ENCODE measurements around the gene GRXCR2. TPM values are rescaled to one million over a fixed set of nuclear protein-coding genes. Genes with fewer than 3 reads are reported as not detected.
"Not testable (repeated sequence)": the region's sequence is repeated elsewhere in the genome, so short reads cannot be mapped to it uniquely, and the experiment has no call there.

Gene GRXCR2
- total RNA-seq, 2 experiments from 2014 or later = not detected

GRCh38 chr5:145906401-145906800 lies 33.6 kb upstream of the GRXCR2 start:
- H3K36me3 Mint-ChIP-seq = no peaks in the 10 kb centered on the region
- intact Hi-C loops (cut with micrococcal nuclease) = no loop called here
- no peak for DNase-seq
- H3K4me1 Mint-ChIP-seq (ENCODE audit: low read depth) = no peaks in the 10 kb centered on the region
- POLR2A ChIA-PET = no interaction called here
- CTCF ChIA-PET = no interaction called here
- no peak overlapping the region for H3K27ac Mint-ChIP-seq
- H3K9me3 Mint-ChIP-seq = no peaks in the 10 kb centered on the region
- no peak overlapping the region for H3K4me3 Mint-ChIP-seq
- H3K27me3 Mint-ChIP-seq = peaks cover 5% of the 10 kb centered on the region

GRCh38 chr5:145904743-145905142 lies 31.9 kb upstream of the GRXCR2 start:
- Mint-ChIP-seq H3K36me3 (no peaks in the 10 kb centered on the region), H3K27ac (no peak overlapping the region), H3K4me3 (no peak overlapping the region), H3K4me1 (ENCODE audit: low read depth) (no peaks in the 10 kb centered on the region), H3K27me3 (peaks cover 7% of the 10 kb centered on the region), H3K9me3 (peaks cover 3% of the 10 kb centered on the region)
- CTCF ChIA-PET = no interaction called here
- DNase-seq = no peak
- POLR2A ChIA-PET = interaction anchor here (0.6 kb wide), 1 partner anchor 60 kb away, joined by 5 read pairs; no protein-coding TSS in a partner anchor
- intact Hi-C loops (cut with micrococcal nuclease) = no loop called here

GRCh38 chr5:145903867-145904266 lies 31.1 kb upstream of the GRXCR2 start:
- Mint-ChIP-seq H3K27ac (no peak overlapping the region), H3K9me3 (peaks cover 11% of the 10 kb centered on the region), H3K36me3 (no peaks in the 10 kb centered on the region), H3K27me3 (peaks cover 8% of the 10 kb centered on the region), H3K4me3 (no peak overlapping the region), H3K4me1 (ENCODE audit: low read depth) (no peaks in the 10 kb centered on the region)
- ChIA-PET POLR2A (no interaction called here), CTCF (interaction anchor here (1.0 to 1.2 kb wide), 2 partner anchors 51 to 164 kb away, joined by 3 read pairs; no protein-coding TSS in a partner anchor)
- intact Hi-C loops (cut with micrococcal nuclease) = no loop called here
- DNase-seq = no peak

DNA sequence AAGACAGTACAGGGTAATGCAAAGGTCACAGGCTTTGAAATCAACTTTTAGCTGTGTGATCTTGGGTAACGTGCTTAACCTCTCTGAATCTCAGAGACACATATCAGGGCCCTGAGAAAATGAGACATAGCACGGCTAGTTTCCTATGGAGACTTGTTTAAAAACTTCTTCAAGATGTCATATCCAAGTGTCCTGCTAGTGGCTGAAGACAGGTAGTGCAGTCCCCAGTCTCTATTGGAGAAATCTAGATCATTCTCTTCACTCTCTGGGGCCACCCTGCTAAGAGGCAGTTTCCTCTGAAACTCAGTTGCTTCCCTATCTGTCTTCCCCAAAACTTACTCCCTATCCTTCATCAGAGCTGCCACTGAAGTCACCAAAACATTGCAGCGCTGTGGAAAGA lies 30.3 kb upstream of the GRXCR2 start:
- H3K27me3 Mint-ChIP-seq = peaks cover 8% of the 10 kb centered on the region
- peaks cover 11% of the 10 kb centered on the region for H3K9me3 Mint-ChIP-seq
- ChIA-PET POLR2A (no interaction called here), CTCF (interaction anchor here (1.0 to 1.2 kb wide), 2 partner anchors 50 to 165 kb away, joined by 3 read pairs; no protein-coding TSS in a partner anchor)
- H3K4me3 Mint-ChIP-seq = no peak overlapping the region
- H3K36me3 Mint-ChIP-seq = no peaks in the 10 kb centered on the region
- intact Hi-C loops (cut with micrococcal nuclease) = no loop called here
- DNase-seq = no peak
- no peak overlapping the region for H3K27ac Mint-ChIP-seq
- H3K4me1 Mint-ChIP-seq (ENCODE audit: low read depth) = no peaks in the 10 kb centered on the region

DNA sequence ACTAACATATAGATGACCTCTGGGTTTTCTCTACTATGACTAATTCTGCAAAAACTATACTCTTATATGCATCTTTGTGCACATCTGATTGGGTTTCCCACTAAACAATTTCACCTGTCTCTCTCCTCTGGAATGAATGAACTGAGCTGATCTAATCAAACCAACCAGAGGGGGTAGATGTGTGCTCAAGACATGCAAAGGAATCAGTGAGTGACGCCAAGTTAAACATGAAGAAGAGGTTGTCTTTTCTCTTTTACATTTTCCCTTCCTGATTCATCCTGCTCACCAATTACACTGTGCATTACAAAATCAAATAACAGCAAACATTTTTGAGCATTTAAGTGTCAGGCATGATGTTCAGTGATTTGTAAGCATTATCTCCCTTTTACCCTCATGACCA lies 29.6 kb upstream of the GRXCR2 start:
- peaks cover 8% of the 10 kb centered on the region for H3K27me3 Mint-ChIP-seq
- intact Hi-C loops (cut with micrococcal nuclease) = no loop called here
- H3K4me1 Mint-ChIP-seq (ENCODE audit: low read depth) = no peaks in the 10 kb centered on the region
- no peaks in the 10 kb centered on the region for H3K36me3 Mint-ChIP-seq
- ChIA-PET CTCF (no interaction called here), POLR2A (no interaction called here)
- no peak overlapping the region for H3K27ac Mint-ChIP-seq
- no peak for DNase-seq
- no peak overlapping the region for H3K4me3 Mint-ChIP-seq
- peaks cover 14% of the 10 kb centered on the region for H3K9me3 Mint-ChIP-seq

DNA sequence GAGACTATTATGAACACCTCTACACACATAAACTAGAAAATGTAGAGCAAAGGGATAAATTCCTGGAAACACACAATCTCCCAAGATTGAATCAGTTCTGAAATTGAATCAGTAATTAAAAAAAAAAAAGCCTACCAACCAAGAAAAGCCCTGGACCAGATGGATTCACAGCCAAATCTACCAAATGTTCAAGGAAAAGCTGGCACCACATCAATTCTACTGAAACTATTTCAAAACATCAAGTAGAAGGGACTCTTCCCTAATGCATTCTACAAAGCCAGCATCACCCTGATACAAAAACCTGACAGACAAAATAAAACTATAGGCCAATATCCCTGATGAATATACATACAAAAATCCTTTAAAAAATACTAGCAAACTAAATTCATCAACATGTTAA lies 25.4 kb upstream of the GRXCR2 start:
- no peak overlapping the region for H3K4me3 Mint-ChIP-seq
- intact Hi-C loops (cut with micrococcal nuclease) = no loop called here
- CTCF ChIA-PET = no interaction called here

DNA sequence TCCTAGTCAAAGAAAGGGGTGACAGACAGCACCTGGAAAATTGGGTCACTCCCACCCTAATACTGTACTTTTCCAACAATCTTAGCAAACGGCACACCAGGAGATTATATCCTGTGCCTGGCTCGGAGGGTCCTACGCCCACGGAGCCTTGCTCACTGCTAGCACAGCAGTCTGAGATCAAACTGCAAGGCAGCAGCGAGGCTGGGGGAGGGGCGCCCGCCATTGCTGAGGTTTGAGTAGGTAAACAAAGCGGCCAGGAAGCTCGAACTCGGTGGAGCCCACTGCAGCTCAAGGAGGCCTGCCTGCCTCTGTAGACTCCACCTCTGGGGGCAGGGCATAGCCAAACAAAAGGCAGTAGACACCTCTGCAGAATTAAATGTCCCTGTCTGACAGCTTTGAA lies 18.6 kb upstream of the GRXCR2 start:
- intact Hi-C loops (cut with micrococcal nuclease) = not testable (repeated sequence)

More for the DNA sequence above, 25.4 kb upstream of the GRXCR2 start:
- DNase-seq = no peak
- H3K36me3 Mint-ChIP-seq = no peaks in the 10 kb centered on the region
- peaks cover 4% of the 10 kb centered on the region for H3K27me3 Mint-ChIP-seq
- POLR2A ChIA-PET = no interaction called here
- H3K4me1 Mint-ChIP-seq (ENCODE audit: low read depth) = no peaks in the 10 kb centered on the region
- H3K27ac Mint-ChIP-seq = no peak overlapping the region
- H3K9me3 Mint-ChIP-seq = peaks cover 21% of the 10 kb centered on the region

GRCh38 chr5:145889611-145890010 lies 16.8 kb upstream of the GRXCR2 start:
- ChIA-PET CTCF (no interaction called here), POLR2A (no interaction called here)
- no peak for DNase-seq
- Mint-ChIP-seq H3K9me3 (peaks cover 10% of the 10 kb centered on the region), H3K36me3 (no peaks in the 10 kb centered on the region), H3K4me1 (ENCODE audit: low read depth) (no peaks in the 10 kb centered on the region), H3K4me3 (no peak overlapping the region), H3K27me3 (peaks cover 1% of the 10 kb centered on the region), H3K27ac (no peak overlapping the region)
- intact Hi-C loops (cut with micrococcal nuclease) = no loop called here

More for the DNA sequence above, 18.6 kb upstream of the GRXCR2 start:
- peaks cover 17% of the 10 kb centered on the region for H3K9me3 Mint-ChIP-seq
- H3K4me1 Mint-ChIP-seq (ENCODE audit: low read depth); POLR2A ChIA-PET; H3K36me3 Mint-ChIP-seq; H3K27me3 Mint-ChIP-seq; CTCF ChIA-PET; H3K4me3 Mint-ChIP-seq; H3K27ac Mint-ChIP-seq; DNase-seq: not testable (repeated sequence)

GRCh38 chr5:145887976-145888574 lies 15.3 kb upstream of the GRXCR2 start:
- H3K4me1 Mint-ChIP-seq (ENCODE audit: low read depth) = no peaks in the 10 kb centered on the region
- intact Hi-C loops (cut with micrococcal nuclease) = no loop called here
- peaks cover 1% of the 10 kb centered on the region for H3K27me3 Mint-ChIP-seq
- POLR2A ChIA-PET = no interaction called here
- H3K36me3 Mint-ChIP-seq = no peaks in the 10 kb centered on the region
- H3K27ac Mint-ChIP-seq = no peak overlapping the region
- peaks cover 10% of the 10 kb centered on the region for H3K9me3 Mint-ChIP-seq
- no peak overlapping the region for H3K4me3 Mint-ChIP-seq
- CTCF ChIA-PET = interaction anchor here (1.3 kb wide), 1 partner anchor 28 kb away, joined by 3 read pairs; no protein-coding TSS in a partner anchor
- no peak for DNase-seq

GRCh38 chr5:145887217-145887616 lies 14.4 kb upstream of the GRXCR2 start:
- Mint-ChIP-seq H3K27ac (no peak overlapping the region), H3K27me3 (peaks cover 2% of the 10 kb centered on the region), H3K9me3 (peaks cover 10% of the 10 kb centered on the region), H3K4me3 (no peak overlapping the region), H3K4me1 (ENCODE audit: low read depth) (no peaks in the 10 kb centered on the region), H3K36me3 (no peaks in the 10 kb centered on the region)
- no peak for DNase-seq
- intact Hi-C loops (cut with micrococcal nuclease) = no loop called here
- CTCF ChIA-PET = interaction anchor here (1.2 kb wide), 1 partner anchor 61 kb away, joined by 3 read pairs; no protein-coding TSS in a partner anchor
- POLR2A ChIA-PET = no interaction called here

DNA sequence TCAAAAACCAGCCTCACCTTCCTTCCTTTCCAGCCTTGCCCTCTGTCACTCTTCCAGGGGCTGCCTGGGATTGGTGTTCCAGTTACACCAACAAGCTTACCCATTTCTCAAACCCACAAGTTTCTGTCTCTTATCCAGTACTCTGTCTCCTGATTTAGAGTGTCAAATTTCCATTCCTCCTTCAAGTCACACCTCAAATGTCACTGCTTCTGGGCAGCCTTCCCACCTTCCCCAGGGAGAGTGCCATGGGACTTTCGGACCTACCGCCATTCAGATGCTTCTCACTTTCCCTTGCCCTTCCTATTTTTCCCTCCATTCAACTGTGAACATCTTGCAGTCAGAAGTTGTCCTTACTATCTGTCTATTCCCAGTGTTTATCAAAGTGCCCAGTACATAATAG lies 2.0 kb upstream of the GRXCR2 start:
- peaks cover 9% of the 10 kb centered on the region for H3K27me3 Mint-ChIP-seq
- no peaks in the 10 kb centered on the region for H3K36me3 Mint-ChIP-seq
- H3K27ac Mint-ChIP-seq = no peak overlapping the region
- CTCF ChIA-PET = no interaction called here
- H3K4me1 Mint-ChIP-seq (ENCODE audit: low read depth) = no peaks in the 10 kb centered on the region
- DNase-seq = no peak
- intact Hi-C loops (cut with micrococcal nuclease) = no loop called here
- POLR2A ChIA-PET = interaction anchor here (0.5 kb wide), 1 partner anchor 20 kb away, joined by 3 read pairs; no protein-coding TSS in a partner anchor
- no peaks in the 10 kb centered on the region for H3K9me3 Mint-ChIP-seq
- no peak overlapping the region for H3K4me3 Mint-ChIP-seq

GRCh38 chr5:145872486-145872885 lies 328 bp downstream of the GRXCR2 start:
- DNase-seq = no peak
- ChIA-PET POLR2A (no interaction called here), CTCF (no interaction called here)
- H3K4me3 Mint-ChIP-seq = no peak overlapping the region
- no peak overlapping the region for H3K27ac Mint-ChIP-seq
- intact Hi-C loops (cut with micrococcal nuclease) = no loop called here
- H3K9me3 Mint-ChIP-seq = no peaks in the 10 kb centered on the region
- H3K36me3 Mint-ChIP-seq = no peaks in the 10 kb centered on the region
- H3K4me1 Mint-ChIP-seq (ENCODE audit: low read depth) = no peaks in the 10 kb centered on the region
- peaks cover 12% of the 10 kb centered on the region for H3K27me3 Mint-ChIP-seq

DNA sequence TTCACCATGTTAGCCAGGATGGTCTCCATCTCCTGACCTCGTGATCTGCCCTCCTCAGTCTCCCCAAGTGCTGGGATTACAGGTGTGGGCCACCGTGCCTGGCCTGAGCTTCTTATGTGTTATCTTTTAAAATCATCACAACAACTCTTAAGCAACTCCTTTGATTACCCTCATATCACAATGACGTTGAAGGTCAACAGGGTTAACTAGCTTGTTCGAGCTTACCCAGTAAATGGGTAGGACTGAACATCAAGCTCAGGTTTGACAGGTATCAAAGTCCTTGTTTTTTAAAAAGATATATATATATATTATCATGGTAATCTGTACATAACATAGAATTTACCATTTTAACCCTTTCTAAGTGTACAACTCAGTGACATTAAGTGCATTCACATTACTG lies 3.1 kb downstream of the GRXCR2 start:
- Mint-ChIP-seq H3K36me3 (no peaks in the 10 kb centered on the region), H3K27me3 (peaks cover 7% of the 10 kb centered on the region), H3K27ac (no peak overlapping the region), H3K9me3 (no peaks in the 10 kb centered on the region), H3K4me3 (no peak overlapping the region), H3K4me1 (ENCODE audit: low read depth) (no peaks in the 10 kb centered on the region)
- POLR2A ChIA-PET = no interaction called here
- no peak for DNase-seq
- CTCF ChIA-PET = interaction anchor here (0.7 kb wide), 1 partner anchor 287 kb away, joined by 5 read pairs; no protein-coding TSS in a partner anchor
- intact Hi-C loops (cut with micrococcal nuclease) = no loop called here
